NCI-H2171 (cell line): ENCODE data around the gene ELOB.

ENCODE experiments used
- DNase-seq: peaks from one replicate; lab custom pipeline; 2025; lab: John Stamatoyannopoulos, UW

Gene ELOB

DNA sequence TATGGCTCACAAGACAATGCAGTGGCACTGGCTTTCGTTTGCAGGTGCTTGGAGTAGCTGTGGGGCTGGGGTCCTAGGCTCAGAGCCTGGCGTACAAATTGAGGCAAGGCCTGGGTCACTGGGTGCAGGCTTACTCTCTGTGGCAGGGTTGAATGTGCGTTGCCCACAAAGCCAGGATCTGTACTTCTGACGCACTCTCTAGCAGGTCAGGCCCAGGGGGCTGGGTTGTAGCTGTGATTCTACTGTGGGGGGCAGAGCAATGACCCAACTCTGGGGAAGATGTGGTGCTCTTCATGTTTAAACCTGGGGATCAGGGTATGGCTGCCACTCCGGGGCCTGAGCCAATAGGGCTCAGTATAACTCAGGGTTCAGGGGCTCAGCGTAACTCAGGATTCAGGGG lies 33.6 kb upstream of the ELOB start:
- no peak for DNase-seq

DNA sequence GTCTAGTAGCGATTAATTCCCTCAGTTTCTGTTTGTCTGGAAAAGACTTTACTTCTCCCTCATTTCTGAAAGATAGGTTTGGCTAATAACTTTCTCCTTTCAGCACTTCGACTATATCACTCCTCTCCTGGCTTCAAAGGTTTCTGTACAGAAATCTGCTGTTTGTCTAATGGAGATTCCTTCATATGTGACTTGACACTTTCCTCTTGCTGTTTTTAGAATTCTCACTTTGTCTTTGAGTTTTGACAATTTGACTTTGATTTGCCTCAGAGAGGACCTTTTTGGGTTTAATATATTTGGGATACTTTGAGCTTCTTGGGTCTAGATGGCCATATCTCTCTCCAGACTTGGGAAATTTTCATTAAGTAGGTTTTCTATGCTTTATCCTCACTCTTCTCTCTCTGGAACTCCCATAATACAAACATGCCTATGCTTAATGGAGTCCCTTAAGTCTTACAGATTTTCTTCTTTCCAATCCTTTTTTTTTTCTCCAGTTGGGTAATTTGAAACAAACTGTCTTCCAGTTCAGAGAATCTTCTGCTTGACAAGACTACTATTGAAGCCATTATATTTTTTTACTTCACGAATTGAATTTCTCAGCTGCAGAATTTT lies 32.2 kb upstream of the ELOB start:
- DNase-seq: no peak

DNA sequence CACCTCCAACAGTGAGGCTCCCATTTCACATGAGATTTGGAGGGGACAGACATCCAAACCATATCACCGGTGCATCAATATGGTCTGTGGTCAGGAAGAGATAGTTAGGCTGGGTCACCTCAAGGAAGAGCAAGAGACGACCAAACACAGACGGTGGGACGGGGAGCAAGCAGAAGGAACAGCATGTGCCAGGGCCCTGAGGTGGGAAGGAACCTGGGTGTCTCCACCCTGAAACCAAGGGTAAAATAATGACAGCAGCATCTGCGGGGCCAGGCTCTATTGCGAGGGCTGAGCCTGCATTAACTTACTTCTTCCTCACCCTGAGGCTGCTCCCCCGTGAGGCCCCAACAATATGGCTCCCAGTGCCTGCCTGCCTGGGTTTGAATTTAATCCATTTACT lies 31.1 kb upstream of the ELOB start:
- DNase-seq: no peak

DNA sequence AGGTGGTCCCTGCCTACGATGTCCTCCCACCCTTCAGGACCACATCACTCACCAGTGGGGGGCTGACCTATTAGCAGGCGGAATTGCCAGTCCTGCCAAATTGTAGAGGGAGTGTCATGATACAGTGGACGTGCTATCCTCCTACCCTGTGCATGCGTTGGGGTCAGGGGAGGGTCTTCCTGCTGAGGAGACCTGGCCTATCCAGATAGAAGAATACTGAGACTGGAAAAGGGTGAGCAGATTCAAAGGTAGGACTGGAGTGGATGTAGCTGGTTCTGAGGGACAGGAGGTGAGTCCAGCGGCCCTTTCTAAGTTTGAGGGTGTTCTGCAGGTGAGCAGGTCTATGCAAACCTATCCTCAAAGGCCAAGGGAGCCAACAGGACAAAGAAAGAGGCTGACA lies 29.2 kb upstream of the ELOB start:
- no peak for DNase-seq

DNA sequence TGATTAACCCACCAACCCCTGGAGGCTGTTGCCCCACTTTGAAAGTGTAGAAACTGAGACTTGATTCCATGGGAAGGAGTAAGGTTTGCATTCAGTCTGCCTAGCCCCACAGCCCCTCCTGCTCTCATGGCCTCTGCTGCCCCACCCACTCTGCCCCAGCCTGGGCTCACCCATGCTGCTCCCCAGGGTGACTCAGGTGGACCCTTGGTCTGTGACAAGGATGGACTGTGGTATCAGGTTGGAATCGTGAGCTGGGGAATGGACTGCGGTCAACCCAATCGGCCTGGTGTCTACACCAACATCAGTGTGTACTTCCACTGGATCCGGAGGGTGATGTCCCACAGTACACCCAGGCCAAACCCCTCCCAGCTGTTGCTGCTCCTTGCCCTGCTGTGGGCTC lies 27.6 kb upstream of the ELOB start:
- DNase-seq: no peak

DNA sequence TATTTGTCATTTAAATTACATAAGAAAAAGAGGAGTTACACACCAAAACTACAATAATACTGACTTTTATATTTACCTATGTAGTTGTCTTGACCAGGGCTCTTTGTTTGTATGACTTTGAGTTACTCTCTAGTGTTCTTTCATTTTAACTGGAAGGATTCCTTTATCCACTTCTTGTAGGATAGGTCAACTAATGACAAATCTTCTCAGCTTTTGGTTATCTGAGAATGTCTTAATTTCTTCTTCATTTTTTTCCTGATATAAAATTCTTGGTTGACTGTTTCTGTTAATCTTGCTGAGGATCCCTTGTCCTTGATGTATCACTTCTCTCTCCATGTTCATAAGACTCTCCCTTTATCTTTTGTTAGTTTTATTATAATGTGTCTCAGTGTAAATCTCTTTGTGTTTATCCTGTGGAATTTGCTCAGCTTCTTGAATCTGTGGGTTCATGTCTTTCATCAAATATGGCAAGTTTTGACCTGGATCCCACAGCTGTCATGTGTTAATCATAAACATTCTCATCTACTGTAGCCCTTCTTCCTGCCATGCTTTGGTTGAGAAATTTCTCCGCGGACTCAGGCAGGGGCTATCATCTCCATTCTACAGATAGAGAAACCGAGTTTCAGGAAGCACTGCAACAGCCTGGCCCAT lies 26.6 kb upstream of the ELOB start:
- DNase-seq: no peak

DNA sequence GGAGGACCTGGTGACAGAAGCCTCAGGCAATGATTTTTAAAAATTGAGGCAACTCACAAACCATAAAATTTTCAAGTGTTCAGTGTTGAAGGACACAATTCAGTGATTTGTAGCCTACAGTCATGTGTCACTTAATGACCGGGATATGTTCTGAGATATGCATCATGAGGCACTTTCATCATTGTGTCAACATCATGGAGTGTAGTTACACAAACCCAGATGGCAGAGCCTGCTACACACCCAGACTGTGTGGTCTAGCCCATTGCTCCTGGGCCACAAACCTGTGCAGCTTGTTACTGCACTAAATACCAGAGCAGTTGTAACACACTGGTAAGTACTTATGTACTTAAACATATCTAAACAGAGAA lies 22.8 kb upstream of the ELOB start:
- no peak for DNase-seq

DNA sequence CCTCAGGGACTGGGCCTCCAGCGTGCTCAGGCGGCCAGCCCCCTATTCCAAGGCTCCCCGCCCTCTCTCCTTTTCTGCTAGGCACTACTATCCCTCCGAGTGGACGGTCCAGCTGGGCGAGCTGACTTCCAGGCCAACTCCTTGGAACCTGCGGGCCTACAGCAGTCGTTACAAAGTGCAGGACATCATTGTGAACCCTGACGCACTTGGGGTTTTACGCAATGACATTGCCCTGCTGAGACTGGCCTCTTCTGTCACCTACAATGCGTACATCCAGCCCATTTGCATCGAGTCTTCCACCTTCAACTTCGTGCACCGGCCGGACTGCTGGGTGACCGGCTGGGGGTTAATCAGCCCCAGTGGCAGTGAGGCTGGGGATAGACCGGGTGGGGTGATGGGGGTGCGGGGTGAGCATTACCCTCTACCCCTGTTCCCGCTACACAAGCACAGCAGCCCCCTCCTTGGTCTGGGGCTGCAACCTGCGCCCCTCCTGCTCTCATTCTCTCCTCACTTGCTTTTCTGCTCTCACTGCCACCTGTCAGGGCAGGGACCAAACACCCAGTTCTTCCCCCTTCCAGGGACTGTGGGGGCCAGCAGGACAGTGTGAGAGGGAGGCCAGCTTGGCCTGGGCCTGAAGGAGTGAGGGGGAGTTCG lies 22.3 kb upstream of the ELOB start:
- DNase-seq: no peak

DNA sequence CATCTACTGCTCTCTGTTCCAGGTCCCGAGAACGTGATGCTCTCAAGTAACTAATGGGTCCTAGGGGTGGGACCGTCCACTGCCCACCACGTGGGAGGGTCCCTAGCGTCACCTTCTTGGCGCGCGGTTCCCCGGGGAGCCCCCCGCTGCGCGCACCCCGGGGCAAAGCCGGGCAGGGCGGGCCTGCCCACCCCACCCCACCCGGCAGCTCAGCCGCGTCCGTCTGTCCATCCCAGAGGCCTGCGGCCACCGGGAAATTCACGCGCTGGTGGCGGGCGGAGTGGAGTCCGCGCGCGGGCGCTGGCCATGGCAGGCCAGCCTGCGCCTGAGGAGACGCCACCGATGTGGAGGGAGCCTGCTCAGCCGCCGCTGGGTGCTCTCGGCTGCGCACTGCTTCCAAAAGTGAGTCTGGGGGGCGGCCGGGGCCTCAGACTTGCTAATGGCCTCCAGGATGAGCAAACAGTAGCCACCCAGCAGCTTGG lies 21.7 kb upstream of the ELOB start:
- no peak for DNase-seq

DNA sequence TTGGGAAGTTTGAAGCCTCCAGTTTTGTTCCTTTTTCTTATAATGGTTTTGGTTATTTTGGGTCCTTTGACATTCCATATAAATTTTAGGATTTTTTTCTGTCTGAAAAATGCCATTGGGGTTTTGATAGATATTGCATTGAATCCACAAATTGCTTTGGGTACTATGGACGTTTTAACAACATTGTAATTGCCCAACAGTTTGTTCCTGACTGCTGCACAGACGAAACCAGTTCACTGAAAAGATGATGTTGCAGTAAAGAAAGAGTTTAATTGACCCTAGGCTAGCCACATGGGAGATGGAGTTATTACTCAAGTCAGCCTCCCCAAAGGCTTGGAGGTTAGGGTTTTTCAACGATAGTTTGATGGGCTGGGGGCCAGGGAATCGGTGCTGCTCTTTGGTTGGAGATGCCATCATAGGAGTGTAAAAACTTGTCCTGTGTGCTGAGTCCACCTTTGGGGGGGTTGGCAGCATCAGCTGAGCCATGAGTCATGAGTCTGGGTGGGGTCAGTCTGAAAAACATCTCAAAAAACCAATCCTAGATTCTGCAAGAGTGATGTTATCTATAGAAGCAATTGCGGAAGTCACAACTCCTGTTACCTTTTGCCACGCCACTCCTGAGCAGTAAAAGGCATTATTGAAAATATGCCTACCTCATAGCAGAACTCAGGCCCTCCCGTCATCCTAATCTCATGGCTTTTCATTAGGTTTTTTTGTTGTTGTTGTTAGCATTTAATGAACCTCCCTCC lies 18.5 kb upstream of the ELOB start:
- no peak for DNase-seq

DNA sequence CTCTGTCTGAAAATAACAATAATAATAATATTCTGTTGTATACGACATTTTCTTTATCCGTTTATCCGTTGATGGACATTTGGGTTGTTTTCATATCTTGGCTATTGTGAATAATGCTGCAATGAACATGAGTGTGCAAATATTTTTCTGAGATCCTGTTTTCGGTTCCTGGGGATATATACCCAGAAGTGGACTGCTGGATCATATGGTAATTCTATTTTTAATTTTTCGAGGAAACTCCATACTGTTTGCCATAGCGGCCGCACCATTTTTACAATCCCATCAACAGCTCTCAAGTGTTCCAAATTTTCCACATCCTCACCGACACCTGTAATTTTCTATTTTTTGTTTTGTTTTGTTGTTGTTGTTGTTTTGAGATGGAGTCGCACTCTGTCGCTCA lies 15.9 kb upstream of the ELOB start:
- DNase-seq: no peak

DNA sequence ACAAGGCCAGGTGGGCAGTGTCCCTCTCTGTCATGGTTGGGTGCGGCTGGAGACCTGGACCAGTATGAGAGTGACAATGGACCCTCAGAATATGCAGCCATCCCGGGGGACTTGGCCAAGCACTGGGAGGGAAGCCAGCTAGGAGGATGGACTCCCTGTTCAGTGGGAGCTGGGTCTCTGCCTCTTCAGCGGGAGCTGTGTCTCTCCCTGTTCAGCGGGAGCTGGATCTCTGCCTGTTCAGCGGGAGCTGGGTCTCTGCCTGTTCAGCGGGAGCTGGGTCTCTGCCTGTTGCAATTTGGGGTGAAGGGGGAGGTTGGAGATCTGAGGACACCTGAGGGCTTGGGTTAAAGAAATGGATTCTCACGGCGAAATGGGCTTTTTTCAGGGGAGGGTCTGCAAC lies 14.1 kb upstream of the ELOB start:
- DNase-seq: no peak

DNA sequence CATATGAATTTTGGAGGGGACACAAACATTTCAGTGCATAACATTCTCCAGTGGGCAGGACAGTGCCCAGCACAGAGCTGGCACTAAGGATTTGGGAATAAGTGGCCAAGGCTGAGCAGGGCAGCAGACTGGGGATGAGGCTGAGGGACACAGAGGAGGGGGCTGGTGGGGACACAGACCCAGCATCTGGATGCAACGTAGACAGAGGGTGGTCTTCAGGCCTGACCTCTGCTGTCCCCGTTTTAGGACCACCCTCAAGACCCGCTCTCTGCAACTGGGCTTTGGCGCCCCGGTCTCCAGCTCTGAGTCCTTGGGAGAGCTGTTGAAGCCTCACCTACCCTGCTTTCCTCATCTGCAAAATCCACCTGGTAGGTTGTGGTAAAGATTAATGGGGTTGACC lies 13.6 kb upstream of the ELOB start:
- no peak for DNase-seq

DNA sequence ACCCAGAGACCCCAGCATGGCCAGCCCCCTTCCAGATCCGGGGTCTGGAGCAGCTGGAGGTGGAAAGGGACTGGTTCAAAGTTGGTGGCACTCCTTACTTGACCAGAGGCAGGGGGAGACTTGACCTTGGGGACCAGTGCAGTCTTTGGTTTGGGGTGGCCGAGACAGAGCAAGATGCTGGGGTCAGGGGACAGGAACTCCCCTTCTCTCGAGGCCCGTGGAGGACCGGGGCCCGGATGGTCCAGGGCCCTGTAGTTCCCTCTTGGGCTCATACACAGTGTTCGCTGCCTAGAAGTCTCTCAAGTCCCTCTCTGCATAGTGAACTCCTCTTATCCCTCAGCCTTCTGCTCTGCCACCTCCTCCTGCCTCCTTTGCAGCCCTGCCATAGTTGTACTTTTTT lies 10.9 kb upstream of the ELOB start:
- DNase-seq: no peak

DNA sequence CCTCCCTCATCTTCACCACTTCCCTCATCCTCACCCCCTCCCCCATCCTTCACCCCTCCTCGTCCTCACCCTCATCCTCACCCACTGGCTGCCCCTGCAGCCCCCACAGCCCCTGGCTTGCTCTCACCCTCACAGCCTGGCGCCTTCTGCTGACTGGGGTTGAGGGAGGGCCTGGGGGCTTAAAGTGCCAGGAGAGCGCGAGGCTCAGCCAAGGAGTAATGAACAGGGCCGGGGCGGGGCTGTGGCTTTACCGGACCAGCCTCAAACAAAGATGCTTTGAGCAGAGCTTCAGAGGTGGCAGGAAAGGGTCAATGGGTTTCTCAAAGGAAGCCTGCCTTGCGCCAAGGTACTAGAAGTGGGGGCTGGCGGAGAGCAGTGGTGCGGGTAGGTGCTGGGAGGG lies 10.3 kb upstream of the ELOB start, which contains the start of gene PRSS33:
TSS of gene PRSS33 (minus strand) at position 155 of the 400 bp plus-strand sequence. CDS start 1,013 bp downstream, outside the sequence.
- DNase-seq: no peak

DNA sequence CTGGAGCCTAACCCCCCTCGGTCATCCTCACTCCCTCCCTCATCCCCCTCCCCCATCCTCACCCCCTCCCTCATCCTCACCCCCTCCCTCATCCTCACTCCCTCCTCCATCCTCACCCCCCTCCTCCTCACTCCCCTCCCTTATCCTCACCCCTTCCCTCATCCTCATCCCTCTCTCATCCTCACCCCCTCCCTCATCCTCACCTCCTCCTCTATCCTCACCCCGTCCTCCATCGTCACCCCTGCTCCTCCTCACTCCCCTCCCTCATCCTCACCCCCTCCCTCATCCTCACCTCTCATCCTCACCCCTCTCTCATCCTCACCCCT lies 9.7 kb upstream of the ELOB start:
- no peak for DNase-seq

DNA sequence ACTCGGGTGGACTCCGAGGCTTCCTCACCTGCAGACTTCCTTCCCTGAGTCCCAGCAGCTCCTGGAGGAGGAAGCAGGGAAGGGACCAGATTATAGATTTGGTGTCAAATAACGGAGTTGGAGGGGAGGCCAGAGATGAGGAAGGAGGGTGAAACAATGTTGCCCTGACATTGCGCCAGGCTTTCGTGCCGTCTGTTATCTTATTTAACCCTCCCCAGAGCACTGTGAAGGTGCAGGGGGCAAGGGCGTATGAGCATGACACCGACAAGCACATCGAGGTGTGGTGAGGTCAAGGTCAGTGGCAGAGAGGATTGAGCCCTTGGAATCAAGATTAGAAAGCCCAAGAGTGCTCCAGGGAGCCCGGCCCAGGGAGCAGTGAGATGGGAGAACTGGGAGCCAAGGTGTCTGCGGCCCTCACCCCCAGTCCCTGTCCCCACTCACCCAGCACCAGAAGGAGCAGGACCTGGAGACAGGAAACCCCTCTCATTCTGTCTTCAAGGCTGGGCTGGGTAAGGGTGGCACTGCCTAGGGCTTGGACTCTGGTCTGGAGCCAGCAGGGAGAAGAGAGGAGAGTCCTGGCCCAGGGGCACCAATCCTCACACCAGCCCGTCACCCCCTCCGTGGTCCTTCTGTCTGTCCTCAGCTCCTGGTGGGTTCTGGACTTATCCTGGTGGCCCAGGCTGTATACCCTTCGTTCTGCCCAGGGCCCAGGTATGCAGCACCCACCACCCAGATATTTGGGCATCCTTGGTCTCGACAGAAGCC lies 9.2 kb upstream of the ELOB start:
- DNase-seq: no peak

DNA sequence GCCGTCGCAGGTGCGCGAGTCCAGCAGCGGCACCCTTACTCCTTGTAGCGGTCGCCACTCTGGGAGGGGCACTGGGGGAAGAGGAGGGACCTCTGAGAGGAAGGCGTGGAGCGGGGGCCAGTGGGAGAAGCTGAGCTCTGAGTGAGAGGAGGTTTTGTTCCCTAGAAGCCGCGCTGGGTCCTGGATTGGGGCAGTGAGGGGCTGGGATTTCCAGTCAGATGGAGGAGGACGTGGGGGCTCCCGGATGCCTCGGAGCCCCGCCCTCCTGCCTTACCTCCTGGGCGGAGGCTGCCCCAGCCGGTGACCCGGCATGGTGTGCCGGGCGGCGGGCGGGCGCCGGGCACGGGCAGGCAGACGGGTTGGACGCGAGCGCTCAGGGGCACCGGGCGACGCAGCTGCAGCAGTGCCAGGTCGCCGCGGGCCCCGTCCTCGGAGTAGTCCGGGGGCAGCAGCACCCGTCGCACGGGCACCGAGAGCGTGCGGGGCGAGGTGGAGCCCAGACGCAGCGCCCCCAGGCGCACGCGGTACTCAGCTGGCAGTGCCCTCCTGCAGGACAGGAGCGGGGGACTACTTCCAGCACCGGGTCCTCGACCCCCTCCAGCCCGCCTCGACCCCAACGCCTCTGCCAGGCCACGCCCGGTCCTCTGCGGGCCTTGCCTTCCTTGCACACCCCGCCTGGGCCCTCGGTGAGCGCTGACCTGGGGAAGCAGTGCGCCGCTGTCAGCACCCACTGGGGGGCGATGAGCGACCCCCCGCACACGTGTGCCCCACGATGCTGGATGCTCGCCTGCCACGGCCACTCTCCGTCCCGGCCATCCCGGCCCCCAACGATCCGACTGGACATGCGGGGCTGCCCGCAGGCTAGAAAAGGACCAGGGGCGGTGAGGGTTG lies 8.3 kb upstream of the ELOB start:
- DNase-seq: no peak

DNA sequence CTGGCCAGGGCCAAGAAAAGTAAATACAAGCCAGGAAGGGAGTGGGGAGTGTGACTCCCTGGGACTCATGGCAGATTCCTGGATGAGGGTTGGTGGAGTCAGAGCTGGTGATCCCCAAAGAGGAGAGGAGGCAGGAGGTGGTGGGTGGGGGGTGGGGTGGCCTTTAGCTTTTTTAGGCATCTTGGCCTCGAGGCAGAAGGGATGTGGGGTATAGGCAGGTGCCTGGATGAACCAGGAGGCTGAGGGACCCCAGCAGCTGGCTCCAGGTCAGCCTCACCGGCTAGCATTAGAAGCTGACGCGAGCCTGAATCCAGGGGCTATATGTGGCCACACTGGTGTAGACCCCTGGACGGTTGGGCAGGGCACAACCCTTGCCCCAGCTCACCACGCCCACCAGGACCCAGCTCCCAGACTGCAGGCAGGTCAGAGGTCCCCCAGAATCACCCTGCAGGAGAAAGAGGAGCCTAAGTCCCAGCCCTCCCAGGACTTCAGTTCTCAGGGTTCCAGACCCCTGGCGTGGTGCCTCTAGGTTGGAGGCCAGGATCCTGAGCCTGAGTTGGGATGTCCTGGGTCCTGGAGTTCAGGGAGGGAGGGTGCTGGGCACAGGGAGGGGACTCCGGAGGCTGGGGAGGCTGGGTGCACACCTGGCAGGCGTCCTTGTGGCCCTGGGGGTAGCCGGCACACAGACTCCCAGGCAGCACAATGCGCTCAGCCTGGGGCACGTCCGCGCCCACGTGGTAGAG lies 7.4 kb upstream of the ELOB start:
- DNase-seq: no peak

DNA sequence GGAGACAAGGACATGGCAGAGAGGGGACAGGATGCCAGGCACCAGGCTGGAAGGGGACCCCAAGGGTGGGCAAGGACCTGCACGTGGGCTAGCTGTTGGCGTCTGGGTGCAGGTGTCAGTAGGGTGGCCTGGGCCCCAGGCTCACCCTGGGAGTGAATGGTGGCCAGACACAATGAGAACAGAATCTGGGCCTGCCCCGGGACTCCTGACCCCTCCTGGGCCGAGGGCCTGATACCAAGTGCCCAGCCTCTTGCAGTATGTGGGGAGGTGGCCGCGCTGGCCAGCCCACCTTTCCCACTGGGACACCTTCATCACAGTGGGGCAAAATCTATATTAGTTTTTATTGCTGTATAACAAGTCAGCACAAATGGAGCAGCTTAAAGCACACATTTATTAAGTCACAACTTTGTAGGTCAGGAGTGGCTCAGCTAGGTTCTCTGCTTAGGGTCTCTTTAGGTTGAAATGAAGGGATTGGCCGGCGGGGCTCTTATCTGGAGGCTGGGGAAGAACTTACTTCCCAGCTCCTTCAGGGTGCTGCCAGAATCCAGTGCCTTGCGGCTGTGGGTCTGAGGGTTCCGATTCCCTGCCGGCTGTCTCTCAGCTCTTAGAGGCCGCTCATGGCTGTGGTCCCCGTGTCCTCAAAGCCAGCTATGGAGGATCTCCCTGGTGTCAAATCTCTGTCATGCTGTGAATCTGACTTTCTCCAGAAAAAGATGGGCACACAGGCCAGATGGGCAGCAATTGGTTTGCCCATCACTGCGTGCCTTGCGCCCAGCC lies 6.7 kb upstream of the ELOB start:
- DNase-seq: no peak
